ENCODE measurements around the gene PLEKHA7. TPM values are rescaled to one million over a fixed set of nuclear protein-coding genes. Genes with fewer than 3 reads are reported as not detected.

Gene PLEKHA7
- total RNA-seq, 1 donor from 2014 or later, result 18.2 TPM

DNA sequence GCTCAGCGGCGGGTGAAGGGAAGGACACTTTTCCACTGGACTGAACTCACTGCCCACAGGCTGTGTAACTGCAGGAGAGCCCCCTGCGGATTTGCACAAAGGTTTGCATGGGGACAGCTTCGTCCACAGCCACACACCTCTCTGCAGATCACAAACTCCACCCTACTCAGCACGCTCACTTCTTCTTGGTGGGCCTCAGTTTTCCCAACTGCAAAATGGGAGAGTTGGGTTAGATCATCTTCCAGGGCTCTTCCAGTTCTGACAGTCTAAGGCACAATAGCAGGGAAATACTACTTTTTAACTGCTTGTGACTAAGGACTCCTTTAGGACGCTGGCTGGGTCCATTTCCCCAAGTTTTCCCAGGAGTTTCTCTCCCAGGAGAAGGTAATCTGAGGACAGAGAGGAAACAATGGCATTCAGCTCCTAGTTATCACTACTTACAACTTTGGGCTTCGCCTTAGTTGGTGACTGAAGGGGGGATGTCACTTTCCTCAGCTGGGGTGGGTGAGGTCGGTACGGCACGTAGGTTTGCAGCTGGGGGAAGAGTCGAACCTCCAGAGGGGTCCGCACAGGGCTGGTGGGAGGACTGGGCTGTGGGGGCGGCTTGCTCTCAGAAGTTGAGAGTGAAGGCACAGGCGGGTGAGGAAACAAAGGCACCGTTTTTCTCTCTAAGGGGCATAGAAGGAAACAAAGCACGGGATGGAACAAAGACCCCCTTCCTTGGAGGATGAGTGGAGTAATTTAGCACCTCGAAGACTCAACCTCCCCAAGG is 220.0 kb downstream of the PLEKHA7 start:
- no peak overlapping the region for H3K27ac Mint-ChIP-seq (ENCODE audit: unreplicated experiment)
- TF ChIP-seq CTCF (conservative IDR thresholded peaks at IDR 0.05), result no peak
- H3K4me3 Mint-ChIP-seq, result no peak overlapping the region
- no peaks in the 10 kb centered on the region for H3K36me3 Mint-ChIP-seq (ENCODE audit: low read depth)
- H3K9me3 Mint-ChIP-seq, result no peaks in the 10 kb centered on the region
- peaks cover 23% of the 10 kb centered on the region for H3K4me1 Mint-ChIP-seq
- no peak for DNase-seq (ENCODE audit: low read depth, low spot score)
- H3K27me3 Mint-ChIP-seq (ENCODE audit: low read depth), result no peaks in the 10 kb centered on the region

DNA sequence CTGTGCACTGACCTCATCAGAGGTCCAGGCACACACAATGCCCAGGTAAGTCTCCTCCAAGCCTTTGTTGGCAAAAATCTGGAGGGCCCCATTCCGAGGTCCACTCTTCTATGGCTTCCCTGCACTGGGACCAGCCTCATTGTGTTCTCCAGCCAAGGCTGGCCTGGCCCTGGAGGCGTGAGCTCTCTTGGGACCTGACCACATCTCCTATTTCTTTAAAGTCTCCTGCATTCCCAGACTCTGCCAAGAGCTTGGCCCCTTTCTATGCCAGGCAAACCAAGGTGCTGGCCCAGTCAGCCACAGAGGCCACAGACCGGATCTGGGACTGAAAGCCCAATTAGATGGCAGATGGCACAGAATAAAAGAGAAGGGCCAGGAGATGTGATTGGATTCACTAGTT is 220.7 kb downstream of the PLEKHA7 start:
- no peaks in the 10 kb centered on the region for H3K27me3 Mint-ChIP-seq (ENCODE audit: low read depth)
- H3K4me1 Mint-ChIP-seq, result peaks cover 23% of the 10 kb centered on the region
- H3K4me3 Mint-ChIP-seq, result no peak overlapping the region
- TF ChIP-seq CTCF (conservative IDR thresholded peaks at IDR 0.05), result no peak
- no peak for DNase-seq (ENCODE audit: low read depth, low spot score)
- H3K9me3 Mint-ChIP-seq, result no peaks in the 10 kb centered on the region
- H3K36me3 Mint-ChIP-seq (ENCODE audit: low read depth), result no peaks in the 10 kb centered on the region
- no peak overlapping the region for H3K27ac Mint-ChIP-seq (ENCODE audit: unreplicated experiment)

GRCh38 chr11:16793009-16793408 is 221.2 kb downstream of the PLEKHA7 start:
- no peak overlapping the region for H3K4me3 Mint-ChIP-seq
- no peaks in the 10 kb centered on the region for H3K27me3 Mint-ChIP-seq (ENCODE audit: low read depth)
- H3K9me3 Mint-ChIP-seq, result no peaks in the 10 kb centered on the region
- no peaks in the 10 kb centered on the region for H3K36me3 Mint-ChIP-seq (ENCODE audit: low read depth)
- peaks cover 23% of the 10 kb centered on the region for H3K4me1 Mint-ChIP-seq
- TF ChIP-seq CTCF (conservative IDR thresholded peaks at IDR 0.05), result no peak
- no peak overlapping the region for H3K27ac Mint-ChIP-seq (ENCODE audit: unreplicated experiment)
- DNase-seq (ENCODE audit: low read depth, low spot score), result no peak

- H3K9me3 Mint-ChIP-seq, result no peaks in the 10 kb centered on the region
- H3K4me3 Mint-ChIP-seq, result no peak overlapping the region
Observed at GRCh38 chr11:16792426-16792825, 221.8 kb downstream of the PLEKHA7 start.

DNA sequence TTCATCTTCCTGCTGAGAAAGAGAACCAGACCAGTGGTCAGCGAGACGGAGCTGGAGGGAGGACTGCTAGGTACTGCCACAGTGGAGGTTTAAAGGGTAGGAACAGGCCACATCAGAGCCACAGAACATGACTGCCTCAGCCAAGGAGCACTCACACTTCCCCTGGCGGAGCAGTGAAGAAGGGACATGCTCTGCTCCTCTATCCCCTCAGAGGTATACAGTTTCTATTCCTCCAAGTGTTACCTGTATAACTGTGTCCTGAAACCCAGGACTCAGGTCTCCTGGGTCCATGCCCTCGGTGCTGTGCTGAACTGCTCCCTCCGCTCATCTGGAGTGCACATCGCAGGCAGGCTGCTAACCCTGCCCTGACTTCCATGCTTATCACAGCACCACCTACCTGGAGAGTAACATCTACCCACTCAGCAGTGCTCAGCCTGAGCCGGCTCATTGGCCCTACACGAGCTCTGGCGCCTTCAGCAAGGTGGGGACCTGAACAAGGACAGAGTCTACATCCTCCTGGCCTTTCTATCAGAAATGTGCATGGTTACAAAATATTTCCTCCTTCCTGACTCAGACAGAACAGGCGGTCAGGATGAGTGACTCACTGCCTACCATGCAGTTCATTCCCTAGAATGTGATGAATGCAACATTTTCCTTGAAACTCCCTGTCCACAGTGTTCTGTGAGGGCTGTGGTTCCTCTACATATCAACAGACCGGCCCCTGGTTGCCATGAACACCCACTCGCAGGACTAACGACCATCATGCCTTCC is 222.8 kb downstream of the PLEKHA7 start:
- H3K4me3 Mint-ChIP-seq, result no peak overlapping the region

More at GRCh38 chr11:16792426-16792825, 221.8 kb downstream of the PLEKHA7 start:
- H3K4me1 Mint-ChIP-seq, result peaks cover 23% of the 10 kb centered on the region
- H3K27me3 Mint-ChIP-seq (ENCODE audit: low read depth), result no peaks in the 10 kb centered on the region
- no peak overlapping the region for H3K27ac Mint-ChIP-seq (ENCODE audit: unreplicated experiment)
- no peaks in the 10 kb centered on the region for H3K36me3 Mint-ChIP-seq (ENCODE audit: low read depth)
- TF ChIP-seq CTCF (conservative IDR thresholded peaks at IDR 0.05), result no peak
- DNase-seq (ENCODE audit: low read depth, low spot score), result no peak

More for the DNA sequence above, 222.8 kb downstream of the PLEKHA7 start:
- Mint-ChIP-seq H3K36me3 (ENCODE audit: low read depth) (no peaks in the 10 kb centered on the region), H3K27me3 (ENCODE audit: low read depth) (no peaks in the 10 kb centered on the region), H3K27ac (ENCODE audit: unreplicated experiment) (no peak overlapping the region), H3K9me3 (no peaks in the 10 kb centered on the region), H3K4me1 (peaks cover 23% of the 10 kb centered on the region)
- DNase-seq (ENCODE audit: low read depth, low spot score), result no peak
- TF ChIP-seq CTCF (conservative IDR thresholded peaks at IDR 0.05), result no peak
